OCI-LY7 (cell line): ENCODE results near the gene STRBP.

ENCODE experiments used
- CTCF ChIP-seq: fragments of 200-600 bp; sonication (generic); conservative IDR thresholded peaks from 2 replicates; pipeline ENCODE4 v1.5.1; 2014; ENCODE audit warnings: mild to moderate bottlenecking, antibody characterized with exemption, low read length, moderate library complexity, mixed read lengths
- EZH2phosphoT487 ChIP-seq: fragments of 200-600 bp; sonication (generic); IDR thresholded peaks from 2 replicates; pipeline ENCODE4 v1.6.1; 2018; ENCODE audit warnings: low read depth, borderline replicate concordance, mild to moderate bottlenecking, mixed run types, antibody characterized with exemption, low read length, moderate library complexity, mixed read lengths

- TF ChIP-seq CTCF: no peak
- TF ChIP-seq EZH2phosphoT487: no peak
Measured at GRCh38 chr9:123113185-123113584, 155.2 kb downstream of the STRBP start.
